ENCODE measurements around the gene GRID1.
A peak's percentile ranks its signal among the peaks of the same experiment; 100 is the strongest.

Gene GRID1

GRCh38 chr10:85791818-85792532, 574.6 kb downstream of the GRID1 start:
- Histone ChIP-seq H3K9me3 (ENCODE audit: insufficient read depth, low read length) (no peaks in the 10 kb centered on the region), H3K4me3 (ENCODE audit: insufficient read length, low read depth) (no peak overlapping the region), H3K4me1 (ENCODE audit: insufficient read depth, insufficient read length) (no peaks in the 10 kb centered on the region), H3K27me3 (ENCODE audit: insufficient read depth, insufficient read length) (no peaks in the 10 kb centered on the region), H3K36me3 (ENCODE audit: insufficient read depth, insufficient read length, low read length) (no peaks in the 10 kb centered on the region), H3K9ac (ENCODE audit: insufficient read length, low read depth) (no peak overlapping the region)
- TF ChIP-seq YY1 (IDR thresholded peaks at IDR 0.05; ENCODE audit: insufficient read depth, insufficient read length) (no peak), SUZ12 (IDR thresholded peaks at IDR 0.05; ENCODE audit: extremely low read depth, insufficient read depth, insufficient read length) (no peak), ZNF274 (IDR thresholded peaks at IDR 0.05; ENCODE audit: low read depth, low read length) (no peak)
- DNase-seq (ENCODE audit: low read depth, low spot score): no peak

DNA sequence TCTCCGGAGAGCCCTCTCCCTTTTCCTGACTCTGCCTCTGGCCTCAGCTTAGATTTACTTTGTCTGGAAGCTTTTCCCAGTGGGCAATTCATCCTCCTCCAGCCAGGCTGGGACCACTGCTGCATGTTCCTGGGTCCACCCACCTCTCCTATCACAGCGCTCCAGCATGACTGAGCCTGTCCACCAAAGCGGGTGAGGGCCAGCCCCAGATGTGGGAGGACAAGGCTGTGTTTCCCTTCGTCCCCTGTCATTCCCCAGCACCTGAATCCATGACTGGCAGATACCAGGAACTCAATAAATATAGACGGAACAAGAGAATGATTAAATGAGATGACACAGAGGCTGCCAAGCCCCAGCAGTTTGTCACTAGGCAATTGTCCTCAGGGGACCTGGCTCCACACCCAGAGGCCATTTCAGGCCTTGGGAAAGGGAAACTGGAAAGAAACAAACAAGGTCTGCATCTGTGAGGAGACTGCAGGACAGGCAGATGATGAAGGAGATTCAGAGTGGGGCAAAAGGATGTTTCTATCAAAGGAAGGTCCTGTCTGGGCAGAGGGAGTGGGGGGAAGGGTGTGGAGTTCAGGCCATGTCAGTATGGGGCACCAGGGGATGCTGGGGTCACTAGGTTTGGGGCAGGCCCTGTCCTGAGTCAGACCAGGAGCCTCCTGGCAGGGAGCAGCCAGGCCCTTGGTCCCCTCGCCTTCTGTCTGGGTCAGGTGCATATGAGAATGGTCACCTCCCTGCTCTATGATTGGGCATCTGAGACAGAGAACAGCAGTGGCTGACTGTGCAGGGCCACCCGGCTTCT, 576.4 kb downstream of the GRID1 start:
- DNase-seq (ENCODE audit: low read depth, low spot score): no peak
- no peak for TF ChIP-seq YY1 (IDR thresholded peaks at IDR 0.05; ENCODE audit: insufficient read depth, insufficient read length)
- Histone ChIP-seq H3K36me3 (ENCODE audit: insufficient read depth, insufficient read length, low read length) (no peaks in the 10 kb centered on the region), H3K4me3 (ENCODE audit: insufficient read length, low read depth) (no peak overlapping the region), H3K9ac (ENCODE audit: insufficient read length, low read depth) (no peak overlapping the region), H3K9me3 (ENCODE audit: insufficient read depth, low read length) (no peaks in the 10 kb centered on the region), H3K4me1 (ENCODE audit: insufficient read depth, insufficient read length) (no peaks in the 10 kb centered on the region), H3K27me3 (ENCODE audit: insufficient read depth, insufficient read length) (no peaks in the 10 kb centered on the region)

- DNase-seq (ENCODE audit: low read depth, low spot score): no peak
- H3K9ac ChIP-seq (ENCODE audit: insufficient read length, low read depth): no peak overlapping the region
- TF ChIP-seq ZNF274 (IDR thresholded peaks at IDR 0.05; ENCODE audit: low read depth, low read length) (no peak), SUZ12 (IDR thresholded peaks at IDR 0.05; ENCODE audit: extremely low read depth, insufficient read depth, insufficient read length) (no peak), YY1 (IDR thresholded peaks at IDR 0.05; ENCODE audit: insufficient read depth, insufficient read length) (no peak)
- H3K4me1 ChIP-seq (ENCODE audit: insufficient read depth, insufficient read length): peaks cover 3% of the 10 kb centered on the region
- no peak overlapping the region for H3K4me3 ChIP-seq (ENCODE audit: insufficient read length, low read depth)
- H3K27me3 ChIP-seq (ENCODE audit: insufficient read depth, insufficient read length): no peaks in the 10 kb centered on the region
- H3K9me3 ChIP-seq (ENCODE audit: insufficient read depth, low read length): no peaks in the 10 kb centered on the region
- no peaks in the 10 kb centered on the region for H3K36me3 ChIP-seq (ENCODE audit: insufficient read depth, insufficient read length, low read length)
These were observed 577.5 kb downstream of the GRID1 start for GRCh38 chr10:85789125-85789524.

- H3K9ac ChIP-seq (ENCODE audit: insufficient read length, low read depth): no peak overlapping the region
- no peak overlapping the region for H3K4me3 ChIP-seq (ENCODE audit: insufficient read length, low read depth)
- no peaks in the 10 kb centered on the region for H3K36me3 ChIP-seq (ENCODE audit: insufficient read depth, insufficient read length, low read length)
- H3K9me3 ChIP-seq (ENCODE audit: insufficient read depth, low read length): no peaks in the 10 kb centered on the region
- TF ChIP-seq ZNF274 (IDR thresholded peaks at IDR 0.05; ENCODE audit: low read depth, low read length) (no peak), YY1 (IDR thresholded peaks at IDR 0.05; ENCODE audit: insufficient read depth, insufficient read length) (no peak), SUZ12 (IDR thresholded peaks at IDR 0.05; ENCODE audit: extremely low read depth, insufficient read depth, insufficient read length) (no peak)
- H3K4me1 ChIP-seq (ENCODE audit: insufficient read depth, insufficient read length): peaks cover 3% of the 10 kb centered on the region
- no peak for DNase-seq (ENCODE audit: low read depth, low spot score)
- H3K27me3 ChIP-seq (ENCODE audit: insufficient read depth, insufficient read length): no peaks in the 10 kb centered on the region
These were observed 578.0 kb downstream of the GRID1 start for GRCh38 chr10:85788570-85788969.

DNA sequence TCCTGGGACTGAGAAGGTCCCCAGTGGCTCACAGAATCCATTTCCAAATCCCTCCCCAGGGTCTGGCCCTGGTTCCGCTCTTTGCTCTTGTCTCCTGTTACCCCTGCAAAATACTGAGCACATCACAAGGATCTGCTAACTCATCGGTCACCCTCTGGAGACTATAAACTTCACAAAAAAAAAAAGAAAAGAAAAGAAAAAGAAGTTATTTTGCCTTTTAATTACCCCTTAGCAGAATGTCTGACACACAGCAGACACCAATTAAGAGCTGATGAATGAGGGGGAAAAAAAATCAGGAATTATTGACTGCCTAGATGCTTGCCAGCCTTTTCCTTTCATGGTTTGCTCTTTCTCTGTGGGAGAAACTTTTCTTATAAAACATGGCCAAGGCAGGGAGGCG, 578.7 kb downstream of the GRID1 start:
- Histone ChIP-seq H3K4me3 (ENCODE audit: insufficient read length, low read depth) (no peak overlapping the region), H3K9ac (ENCODE audit: insufficient read length, low read depth) (no peak overlapping the region), H3K9me3 (ENCODE audit: insufficient read depth, low read length) (no peaks in the 10 kb centered on the region), H3K4me1 (ENCODE audit: insufficient read depth, insufficient read length) (peaks cover 3% of the 10 kb centered on the region), H3K36me3 (ENCODE audit: insufficient read depth, insufficient read length, low read length) (no peaks in the 10 kb centered on the region), H3K27me3 (ENCODE audit: insufficient read depth, insufficient read length) (no peaks in the 10 kb centered on the region)
- TF ChIP-seq ZNF274 (IDR thresholded peaks at IDR 0.05; ENCODE audit: low read depth, low read length): no peak
- no peak for TF ChIP-seq SUZ12 (IDR thresholded peaks at IDR 0.05; ENCODE audit: extremely low read depth, insufficient read depth, insufficient read length)
- TF ChIP-seq YY1 (IDR thresholded peaks at IDR 0.05; ENCODE audit: insufficient read depth, insufficient read length): no peak
- DNase-seq (ENCODE audit: low read depth, low spot score): no peak

- Histone ChIP-seq H3K9me3 (ENCODE audit: insufficient read depth, low read length) (no peaks in the 10 kb centered on the region), H3K9ac (ENCODE audit: insufficient read length, low read depth) (no peak overlapping the region), H3K4me1 (ENCODE audit: insufficient read depth, insufficient read length) (peaks cover 3% of the 10 kb centered on the region), H3K27me3 (ENCODE audit: insufficient read depth, insufficient read length) (no peaks in the 10 kb centered on the region), H3K36me3 (ENCODE audit: insufficient read depth, insufficient read length, low read length) (no peaks in the 10 kb centered on the region), H3K4me3 (ENCODE audit: insufficient read length, low read depth) (no peak overlapping the region)
- DNase-seq (ENCODE audit: low read depth, low spot score): no peak
- TF ChIP-seq ZNF274 (IDR thresholded peaks at IDR 0.05; ENCODE audit: low read depth, low read length) (no peak), SUZ12 (IDR thresholded peaks at IDR 0.05; ENCODE audit: extremely low read depth, insufficient read depth, insufficient read length) (no peak), YY1 (IDR thresholded peaks at IDR 0.05; ENCODE audit: insufficient read depth, insufficient read length) (no peak)
These were observed 579.2 kb downstream of the GRID1 start for GRCh38 chr10:85787393-85787792.

DNA sequence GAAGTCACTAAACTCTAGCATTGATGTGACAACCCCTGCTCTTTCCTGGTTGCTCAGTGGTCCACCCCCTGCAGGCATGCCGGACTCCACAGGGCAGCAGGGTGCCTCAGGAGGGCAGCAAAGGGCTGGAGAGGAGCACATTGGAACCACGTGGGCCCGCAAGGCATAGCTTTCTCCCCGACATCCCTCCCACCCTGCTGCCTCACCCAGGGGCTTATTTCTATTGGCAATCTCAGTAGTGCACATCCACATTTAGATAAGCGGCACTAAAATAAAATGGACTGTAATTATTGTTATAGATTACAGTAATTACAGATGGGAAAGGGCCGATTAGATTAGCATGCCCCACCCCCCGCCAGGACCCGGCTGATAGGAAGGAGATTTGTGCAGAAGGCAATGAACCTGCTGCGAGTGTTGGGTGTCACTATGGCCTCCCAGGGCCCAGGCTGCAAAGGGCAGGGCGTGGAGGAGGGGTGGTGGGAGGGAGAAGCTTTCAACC, 580.1 kb downstream of the GRID1 start:
- H3K9me3 ChIP-seq (ENCODE audit: insufficient read depth, low read length): no peaks in the 10 kb centered on the region
- no peak overlapping the region for H3K9ac ChIP-seq (ENCODE audit: insufficient read length, low read depth)
- H3K4me3 ChIP-seq (ENCODE audit: insufficient read length, low read depth): no peak overlapping the region
- DNase-seq (ENCODE audit: low read depth, low spot score): peak; percentile 11
- H3K36me3 ChIP-seq (ENCODE audit: insufficient read depth, insufficient read length, low read length): no peaks in the 10 kb centered on the region
- no peaks in the 10 kb centered on the region for H3K27me3 ChIP-seq (ENCODE audit: insufficient read depth, insufficient read length)
- H3K4me1 ChIP-seq (ENCODE audit: insufficient read depth, insufficient read length): peaks cover 3% of the 10 kb centered on the region
- TF ChIP-seq SUZ12 (IDR thresholded peaks at IDR 0.05; ENCODE audit: extremely low read depth, insufficient read depth, insufficient read length) (no peak), YY1 (IDR thresholded peaks at IDR 0.05; ENCODE audit: insufficient read depth, insufficient read length) (no peak), ZNF274 (IDR thresholded peaks at IDR 0.05; ENCODE audit: low read depth, low read length) (no peak)
